Airway epithelial cell (primary cell): ENCODE measurements around the gene PHYKPL. TPM values are rescaled to one million over a fixed set of nuclear protein-coding genes. Genes with fewer than 3 reads are reported as not detected.

Experiments used
- total RNA-seq: library from RNA; depleted of rRNA; stranded (reverse); fragments of >200 nt; gene quantifications from 2 replicates; pipeline ENCODE4 v1.2.3, GENCODE V29; 2015

PHYKPL gene
- 6.6 and 10.7 TPM in 2 replicates for total RNA-seq

GRCh38 chr5:178232124-178232919 lies at the start of gene PHYKPL:
Gene PHYKPL (minus strand): TSS chr5:178232802. CDS start chr5:178232550, 252 bp downstream.

GRCh38 chr5:178204182-178204934 lies 28.2 kb downstream of the PHYKPL start, which contains the start of gene HNRNPAB:
Gene HNRNPAB (plus strand): TSS chr5:178204533. CDS start chr5:178204838, 305 bp downstream.

GRCh38 chr5:178187014-178187413 lies 45.6 kb downstream of the PHYKPL start, which contains the start of gene GMCL2:
Gene GMCL2 (minus strand): TSS chr5:178187371. CDS start chr5:178187299, 72 bp downstream.

Other genes with a start within 250 kb of the PHYKPL start
- gene PROP1, start 236.6 kb downstream of the PHYKPL start, total RNA-seq, result not detected in 2 replicates
- gene N4BP3, start 119.3 kb downstream of the PHYKPL start, total RNA-seq, result 3.0 and 3.6 TPM in 2 replicates
- gene RMND5B, start 101.8 kb downstream of the PHYKPL start, total RNA-seq, result 20.9 and 21.9 TPM in 2 replicates
- 383 and 414 TPM in 2 replicates for gene NHP2, start 78.9 kb downstream of the PHYKPL start, total RNA-seq
- not detected in 2 replicates for gene GMCL2, start 45.4 kb downstream of the PHYKPL start, total RNA-seq
- gene HNRNPAB, start 28.3 kb downstream of the PHYKPL start, total RNA-seq, result 135 and 145 TPM in 2 replicates